HepG2 (cell line): ENCODE data around the gene COX14. TPM values are rescaled to one million over a fixed set of nuclear protein-coding genes. Genes with fewer than 3 reads are reported as not detected.

ENCODE experiments used
- FOSL1 ChIP-seq: sonication (generic); formaldehyde crosslinking; IDR thresholded peaks from 2 replicates; pipeline ENCODE4 v1.9.0; 2021; ENCODE audit warnings: missing genetic modification reagents, borderline replicate concordance
- HNRNPL ChIP-seq: fragments of 200-400 bp; formaldehyde crosslinking; IDR thresholded peaks from 2 replicates; pipeline ENCODE4 v1.6.1; 2017; ENCODE audit warnings: mild to moderate bottlenecking, low read depth, low read length
- IRF2 ChIP-seq: IDR thresholded peaks from 2 replicates; pipeline ENCODE4 v1.6.1; 2018; ENCODE audit warnings: missing genetic modification reagents, missing compliant biosample characterization
- KLF16 ChIP-seq, 2 experiments: sonication (generic) in 1 of 2; formaldehyde crosslinking in 1 of 2; IDR thresholded peaks; 2 replicates each; pipeline versions ENCODE4 v1.6.1 to v1.8.0; 2016 to 2023; ENCODE audit warnings: missing genetic modification reagents in 2 of 2, missing compliant biosample characterization in 1 of 2
- MAF1 ChIP-seq: sonication (generic); formaldehyde crosslinking; IDR thresholded peaks from 2 replicates; pipeline ENCODE4 v1.5.0; 2020; ENCODE audit warnings: missing genetic modification reagents, borderline replicate concordance
- MBNL3 ChIP-seq: fragments of 250-450 bp; sonication (Bioruptor Pico); conservative IDR thresholded peaks from 2 replicates; pipeline ENCODE4 v1.8.0; 2022; ENCODE audit warnings: mild to moderate bottlenecking, inconsistent platforms
- NR2F2 ChIP-seq: IDR thresholded peaks from 2 replicates; pipeline ENCODE4 v1.6.1; 2012; ENCODE audit warnings: low read depth, inconsistent platforms, borderline replicate concordance
- RBM22 ChIP-seq: fragments of 200-400 bp; formaldehyde crosslinking; optimal IDR thresholded peaks from 2 replicates; pipeline ENCODE3; 2017; ENCODE audit warnings: mild to moderate bottlenecking, low read length, moderate library complexity
- SNAPC4 ChIP-seq: sonication (generic); formaldehyde crosslinking; IDR thresholded peaks from 2 replicates; pipeline ENCODE4 v1.4.0; 2020; ENCODE audit warnings: mild to moderate bottlenecking, missing genetic modification reagents
- TFDP2 ChIP-seq: sonication (generic); formaldehyde crosslinking; IDR thresholded peaks from 2 replicates; pipeline ENCODE4 v1.4.0; 2020; ENCODE audit warnings: missing genetic modification reagents
- TGIF2 ChIP-seq: IDR thresholded peaks from 2 replicates; pipeline ENCODE4 v1.6.1; 2016; ENCODE audit warnings: control low read depth, missing compliant biosample characterization
- ZBTB39 ChIP-seq: sonication (generic); formaldehyde crosslinking; IDR thresholded peaks from 2 replicates; pipeline ENCODE4 v1.5.0; 2020; ENCODE audit warnings: missing genetic modification reagents
- ZNF12 ChIP-seq: sonication (generic); formaldehyde crosslinking; IDR thresholded peaks from 2 replicates; pipeline ENCODE4 v1.5.0; 2020; ENCODE audit warnings: missing genetic modification reagents
- ZNF143 ChIP-seq: sonication (generic); formaldehyde crosslinking; IDR thresholded peaks from 2 replicates; pipeline ENCODE4 v1.4.0; 2020; ENCODE audit warnings: missing genetic modification reagents
- ZNF468 ChIP-seq: sonication (generic); formaldehyde crosslinking; IDR thresholded peaks from 2 replicates; pipeline ENCODE4 v1.8.0; 2022; ENCODE audit warnings: mild to moderate bottlenecking, moderate library complexity, missing genetic modification reagents
- ZNF609 ChIP-seq: sonication (generic); formaldehyde crosslinking; IDR thresholded peaks from 2 replicates; pipeline ENCODE4 v1.4.0; 2020; ENCODE audit warnings: mild to moderate bottlenecking, missing genetic modification reagents, borderline replicate concordance
- polyA plus RNA-seq, 8 experiments: library from polyadenylated mRNA; depleted of rRNA in 3 of 8; stranded (reverse) in 7 of 8; unstranded in 1 of 8; fragments of >200 nt; fragmentation: Illumina TruSeq in 4 of 8; extraction: Trizol in 4 of 8; gene quantifications; 2 replicates each; pipeline versions ENCODE4 v1.2.1 to v1.2.3, GENCODE V29; 2011 to 2016; ENCODE audit warnings: low read depth in 4 of 8, missing spikeins in 1 of 8, mixed read lengths in 1 of 8; ENCODE audit not compliant: insufficient read depth in 1 of 8
- total RNA-seq, 5 experiments: library from RNA; depleted of rRNA; stranded (reverse); fragments of >200 nt; fragmentation: Illumina TruSeq; extraction: Trizol; gene quantifications; 2 replicates each; pipeline ENCODE4 v1.2.3, GENCODE V29; 2016; ENCODE audit warnings: low read depth in 1 of 5

Gene COX14
- total and polyA plus RNA-seq, 2 of the 13 experiments (the other 11 are each of a cell fraction or from before 2014, with no cell fraction given): 53.0 to 71.6 TPM

- peak; percentile 74 for TF ChIP-seq TFDP2 (CRISPR knock-in tag)
- 0 out of 4 replicates have a peak, but pooled peaks of 1 of the 2 experiments have one; percentile 41 for TF ChIP-seq KLF16 (CRISPR knock-in tag; IDR thresholded peaks at IDR 0.05)
- peak; percentile 74 for TF ChIP-seq IRF2
- 0 out of 2 replicates have a peak, but pooled peaks have one; percentile 25 for TF ChIP-seq SNAPC4 (CRISPR knock-in tag)
- TF ChIP-seq HNRNPL: peak; percentile 96
- no peak for TF ChIP-seq MAF1 (CRISPR knock-in tag)
- TF ChIP-seq RBM22: no peak
- TF ChIP-seq TGIF2 (CRISPR knock-in tag): peak; percentile 88
- peak; percentile 73 for TF ChIP-seq ZNF12 (CRISPR knock-in tag)
- TF ChIP-seq MBNL3 (CRISPR knock-in tag): no peak
- TF ChIP-seq ZBTB39 (CRISPR knock-in tag): no peak
- TF ChIP-seq NR2F2: no peak
- peak; percentile 93 for TF ChIP-seq ZNF143 (CRISPR knock-in tag)
- TF ChIP-seq ZNF468 (CRISPR knock-in tag): peak; percentile 53; the same call in 1 of the 2 replicates
- 0 out of 2 replicates have a peak, but pooled peaks have one; percentile 34 for TF ChIP-seq ZNF609 (CRISPR knock-in tag)
- TF ChIP-seq FOSL1 (CRISPR knock-in tag): no peak
These were observed at the start of gene COX14 (continued) for GRCh38 chr12:50111693-50112455.
